Right lobe of liver (tissue), 4 donors: ENCODE measurements around the gene RGS10.

Experiments used
- POLR2A ChIP-seq: fragments of 450-650 bp; IDR thresholded peaks from one replicate; pipeline ENCODE4 v1.6.1; 2017; ENCODE audit warnings: antibody characterized with exemption, mild to moderate bottlenecking
- TF ChIP-seq, protein P1 (sequence below), 4 donors: fragments of 200-600 bp in 3 of 4; fragments of 450-650 bp in 1 of 4; IDR thresholded peaks; one replicate each; pipeline versions ENCODE4 v1.5.1 to v1.8.0; 2016 to 2022; ENCODE audit warnings: antibody characterized with exemption in 4 of 4, mild to moderate bottlenecking in 2 of 4
- donor health status: DM: no; HTN: no; CAD: no.
- donor health status: DM: no; HTN: no; CAD: no.
- donor health status: DM: no; HTN: yes; CAD: no.

DNA sequence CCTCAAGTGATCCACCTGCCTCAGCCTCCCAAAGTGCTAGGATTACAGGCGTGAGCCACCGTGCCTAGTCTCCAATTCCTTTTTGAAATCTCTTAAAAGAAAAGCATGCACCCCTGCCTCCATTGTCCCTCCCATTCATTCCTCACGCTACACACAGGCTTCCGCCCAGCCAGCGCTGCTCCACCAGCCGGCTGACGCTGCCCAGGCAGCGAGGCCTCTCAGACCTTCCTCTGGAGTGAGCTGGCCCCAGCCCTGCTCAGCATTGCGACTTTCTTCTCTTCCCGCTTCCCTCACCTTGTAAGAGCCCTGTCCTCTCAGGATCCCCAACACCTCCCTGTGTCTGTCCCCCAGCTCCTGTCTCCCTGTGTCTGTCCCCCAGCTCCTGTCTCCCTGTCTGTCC, 23.6 kb downstream of the RGS10 start:
- TF ChIP-seq, protein P1, sequence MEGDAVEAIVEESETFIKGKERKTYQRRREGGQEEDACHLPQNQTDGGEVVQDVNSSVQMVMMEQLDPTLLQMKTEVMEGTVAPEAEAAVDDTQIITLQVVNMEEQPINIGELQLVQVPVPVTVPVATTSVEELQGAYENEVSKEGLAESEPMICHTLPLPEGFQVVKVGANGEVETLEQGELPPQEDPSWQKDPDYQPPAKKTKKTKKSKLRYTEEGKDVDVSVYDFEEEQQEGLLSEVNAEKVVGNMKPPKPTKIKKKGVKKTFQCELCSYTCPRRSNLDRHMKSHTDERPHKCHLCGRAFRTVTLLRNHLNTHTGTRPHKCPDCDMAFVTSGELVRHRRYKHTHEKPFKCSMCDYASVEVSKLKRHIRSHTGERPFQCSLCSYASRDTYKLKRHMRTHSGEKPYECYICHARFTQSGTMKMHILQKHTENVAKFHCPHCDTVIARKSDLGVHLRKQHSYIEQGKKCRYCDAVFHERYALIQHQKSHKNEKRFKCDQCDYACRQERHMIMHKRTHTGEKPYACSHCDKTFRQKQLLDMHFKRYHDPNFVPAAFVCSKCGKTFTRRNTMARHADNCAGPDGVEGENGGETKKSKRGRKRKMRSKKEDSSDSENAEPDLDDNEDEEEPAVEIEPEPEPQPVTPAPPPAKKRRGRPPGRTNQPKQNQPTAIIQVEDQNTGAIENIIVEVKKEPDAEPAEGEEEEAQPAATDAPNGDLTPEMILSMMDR (IDR thresholded peaks at IDR 0.05), result no peak
- TF ChIP-seq POLR2A, result no peak
